Mucosa of stomach (tissue), 1 donor: Measurements from ENCODE around the gene TMEM116.
"Not testable (repeated sequence)": the region's sequence is repeated elsewhere in the genome, so short reads cannot be mapped to it uniquely, and the experiment has no call there.

ENCODE experiments used
- H3K27me3 ChIP-seq: one replicate; pipeline ENCODE4 v1.7.0; 2013; ENCODE audit warnings: mild to moderate bottlenecking, low read length; ENCODE audit not compliant: control insufficient read depth, insufficient read depth
- H3K36me3 ChIP-seq: one replicate; pipeline ENCODE4 v1.7.0; 2013; ENCODE audit warnings: low read length; ENCODE audit not compliant: control insufficient read depth, insufficient read depth
- H3K4me1 ChIP-seq: one replicate; pipeline ENCODE4 v1.7.0; 2013; ENCODE audit warnings: mild to moderate bottlenecking, low read length; ENCODE audit not compliant: control insufficient read depth, insufficient read depth
- H3K4me3 ChIP-seq: one replicate; pipeline ENCODE4 v1.7.0; 2013; ENCODE audit warnings: low read length
- H3K9ac ChIP-seq: one replicate; pipeline ENCODE4 v1.7.0; 2013; ENCODE audit warnings: mild to moderate bottlenecking, low read length, moderate library complexity
- H3K9me3 ChIP-seq: one replicate; pipeline ENCODE4 v1.7.0; 2013; ENCODE audit warnings: mild to moderate bottlenecking, low read length, moderate library complexity; ENCODE audit not compliant: control insufficient read depth
- donor health status: Pancreatic carcinoma.

Gene TMEM116

DNA sequence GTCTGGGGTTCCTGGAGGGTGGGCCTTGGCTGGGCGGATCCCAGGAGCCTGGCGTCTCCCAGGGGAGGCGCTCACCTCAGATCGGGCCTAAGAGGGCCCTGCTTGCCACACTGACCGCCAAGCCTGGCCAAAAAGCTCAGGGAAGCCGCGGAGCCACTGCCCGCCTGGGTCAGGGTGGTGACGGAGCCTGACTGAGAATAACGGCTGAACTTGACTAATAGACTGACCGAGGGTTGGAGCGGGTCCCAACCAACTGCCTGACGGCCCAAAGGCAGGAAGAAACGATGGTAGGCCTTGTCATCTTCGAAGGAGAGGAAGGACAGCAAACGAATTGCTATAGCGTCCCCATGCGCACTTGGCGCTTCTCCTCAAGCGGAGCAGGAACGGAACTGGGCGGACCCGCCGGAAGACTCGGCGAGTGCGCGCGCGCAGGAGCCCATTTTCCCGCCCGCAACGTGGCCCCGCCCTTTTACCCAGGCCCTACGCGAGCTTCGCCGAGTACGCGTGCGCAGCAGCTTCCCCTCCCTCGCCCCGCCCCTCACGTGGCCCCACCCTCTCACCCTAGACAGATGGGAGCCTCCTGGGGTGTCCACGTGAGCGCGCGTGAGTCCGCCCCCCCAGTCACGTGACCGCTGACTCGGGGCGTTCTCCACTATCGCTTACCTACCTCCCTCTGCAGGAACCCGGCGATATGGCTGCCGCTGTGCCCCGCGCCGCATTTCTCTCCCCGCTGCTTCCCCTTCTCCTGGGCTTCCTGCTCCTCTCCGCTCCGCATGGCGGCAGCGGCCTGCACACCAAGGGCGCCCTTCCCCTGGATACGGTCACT is at the start of gene TMEM116, which contains the start of gene ERP29:
Gene TMEM116, minus strand, starts transcription at position 391 of the 826 bp plus-strand sequence. CDS start 7,895 bp downstream, outside the sequence.
Gene ERP29, plus strand, starts transcription at position 652 of the 826 bp plus-strand sequence. Its CDS starts 40 bp downstream, at position 692.
- peak within 1 kb of the TSS; percentile 92 for H3K4me3 ChIP-seq
- no peaks in the 10 kb centered on the region for H3K9me3 ChIP-seq
- H3K4me1 ChIP-seq: peaks cover 17% of the 10 kb centered on the region
- peak within 1 kb of the TSS; percentile 96 for H3K9ac ChIP-seq
- H3K36me3 ChIP-seq: no peaks in the 10 kb centered on the region
- H3K27me3 ChIP-seq: no peaks in the 10 kb centered on the region

DNA sequence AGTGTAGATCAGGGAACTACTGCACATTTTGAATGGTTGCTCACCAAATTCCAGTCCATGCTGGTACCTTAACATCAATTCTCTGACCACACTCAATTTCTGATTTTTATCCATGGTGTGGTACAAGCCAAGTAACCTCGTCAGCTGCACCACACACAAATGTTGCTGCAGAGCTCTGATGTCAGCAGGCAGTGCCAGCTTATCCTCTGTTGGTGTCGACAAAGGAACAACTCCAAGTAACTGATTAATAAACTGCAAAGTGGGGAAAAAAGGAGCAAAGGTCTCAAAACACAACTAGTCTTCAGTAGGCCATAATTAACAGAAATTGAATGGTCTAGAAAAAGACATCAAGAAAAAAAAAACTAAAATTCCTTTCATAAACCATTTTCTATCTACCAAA is 48.2 kb upstream of the TMEM116 start:
- Histone ChIP-seq H3K27me3 (no peaks in the 10 kb centered on the region), H3K36me3 (no peaks in the 10 kb centered on the region), H3K9ac (no peak overlapping the region), H3K9me3 (no peaks in the 10 kb centered on the region), H3K4me1 (no peaks in the 10 kb centered on the region), H3K4me3 (no peak overlapping the region)

DNA sequence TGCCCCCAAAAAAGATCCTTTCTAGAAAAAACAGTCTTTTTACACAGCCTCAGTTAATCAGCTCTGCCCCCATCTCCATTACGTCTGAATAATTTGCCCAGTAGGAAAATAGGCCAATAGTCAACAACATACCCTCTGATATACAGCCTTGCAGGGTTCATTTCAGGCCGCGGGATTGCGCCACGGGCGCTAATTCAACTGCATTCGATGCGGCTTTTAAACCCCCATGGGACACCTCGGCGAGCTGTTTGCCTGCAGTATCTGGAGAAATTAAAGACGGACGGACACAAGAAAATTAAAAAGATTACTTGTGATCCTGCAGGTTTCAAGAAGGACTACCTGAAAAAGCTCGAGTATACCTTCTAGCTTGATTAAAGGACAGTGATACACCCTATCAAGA is 36.4 kb upstream of the TMEM116 start:
- Histone ChIP-seq H3K27me3 (no peaks in the 10 kb centered on the region), H3K4me3 (no peak overlapping the region), H3K36me3 (no peaks in the 10 kb centered on the region), H3K9me3 (no peaks in the 10 kb centered on the region), H3K9ac (no peak overlapping the region), H3K4me1 (no peaks in the 10 kb centered on the region)

DNA sequence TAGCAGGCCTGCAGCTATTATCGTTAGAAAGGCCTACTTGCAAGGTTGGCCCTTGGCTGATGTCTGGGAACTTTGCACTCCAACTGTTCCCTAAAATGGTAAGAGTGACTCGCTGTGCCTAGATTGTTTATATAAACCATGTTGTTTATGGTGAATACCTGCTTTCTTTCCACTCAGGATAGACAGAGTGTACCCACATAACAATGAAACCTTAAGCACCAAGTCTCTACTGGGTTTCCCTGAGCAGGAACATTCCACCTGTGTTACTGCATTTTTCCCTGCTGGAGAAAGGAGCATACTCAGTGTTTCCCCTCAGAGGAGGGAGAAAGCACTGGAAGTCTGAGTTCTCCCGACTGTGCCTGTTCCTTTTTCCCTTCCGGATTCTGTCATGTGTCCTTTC is 33.0 kb upstream of the TMEM116 start:
- no peak overlapping the region for H3K4me3 ChIP-seq
- H3K36me3 ChIP-seq: peaks cover 7% of the 10 kb centered on the region
- H3K9me3 ChIP-seq: no peaks in the 10 kb centered on the region
- no peak overlapping the region for H3K9ac ChIP-seq
- H3K4me1 ChIP-seq: no peaks in the 10 kb centered on the region
- no peaks in the 10 kb centered on the region for H3K27me3 ChIP-seq

DNA sequence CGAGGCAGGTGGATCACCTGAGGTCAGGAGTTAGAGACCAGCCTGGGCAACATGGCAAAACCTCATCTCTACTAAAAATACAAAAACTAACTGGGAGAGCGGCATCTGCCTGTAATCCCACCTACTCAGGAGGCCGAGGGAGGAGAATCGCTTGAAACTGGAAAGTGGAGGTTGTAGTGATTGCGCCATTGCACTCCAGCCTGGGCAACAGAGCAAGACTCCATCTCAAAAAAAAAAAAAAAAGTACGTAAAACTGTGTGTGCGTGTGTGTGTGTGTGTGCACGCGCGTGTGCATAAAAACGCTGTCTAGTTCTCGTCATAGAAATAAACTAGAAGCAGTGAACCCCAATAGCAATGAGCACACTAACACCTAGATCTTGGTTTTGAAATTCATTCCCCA is 23.6 kb upstream of the TMEM116 start:
- not testable (repeated sequence) for H3K36me3 ChIP-seq, H3K9me3 ChIP-seq, H3K4me1 ChIP-seq, H3K27me3 ChIP-seq, H3K4me3 ChIP-seq, H3K9ac ChIP-seq

DNA sequence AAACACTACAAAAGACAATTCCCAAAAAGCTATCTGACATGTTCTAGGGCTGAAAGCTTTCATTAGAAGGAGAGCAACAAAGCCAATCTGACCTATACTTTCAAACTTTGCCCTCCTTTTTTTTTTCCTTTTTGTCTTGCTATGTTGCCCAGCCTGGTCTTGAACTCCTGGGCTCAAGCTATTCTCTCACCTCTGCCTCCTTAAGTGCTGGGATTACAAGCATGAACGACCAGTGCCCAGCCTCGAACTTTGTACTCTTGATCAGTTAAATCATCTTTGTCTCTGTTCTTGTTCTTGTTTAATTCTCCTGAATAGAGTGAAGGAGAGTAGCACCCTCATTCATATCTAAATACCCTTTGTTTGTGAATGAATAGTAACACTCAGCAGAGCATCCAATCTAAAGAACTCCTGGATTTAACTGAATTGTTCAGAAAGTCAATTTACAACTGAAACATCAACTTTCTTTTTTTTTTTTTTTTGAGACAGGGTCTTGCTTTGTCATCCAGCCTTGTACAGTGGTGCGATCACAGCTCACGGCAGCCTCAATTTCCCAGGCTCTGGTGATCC is 22.3 kb upstream of the TMEM116 start:
- H3K4me1 ChIP-seq: no peaks in the 10 kb centered on the region
- no peak overlapping the region for H3K4me3 ChIP-seq
- H3K36me3 ChIP-seq: peaks cover 6% of the 10 kb centered on the region
- no peak overlapping the region for H3K9ac ChIP-seq
- H3K27me3 ChIP-seq: no peaks in the 10 kb centered on the region
- no peaks in the 10 kb centered on the region for H3K9me3 ChIP-seq

DNA sequence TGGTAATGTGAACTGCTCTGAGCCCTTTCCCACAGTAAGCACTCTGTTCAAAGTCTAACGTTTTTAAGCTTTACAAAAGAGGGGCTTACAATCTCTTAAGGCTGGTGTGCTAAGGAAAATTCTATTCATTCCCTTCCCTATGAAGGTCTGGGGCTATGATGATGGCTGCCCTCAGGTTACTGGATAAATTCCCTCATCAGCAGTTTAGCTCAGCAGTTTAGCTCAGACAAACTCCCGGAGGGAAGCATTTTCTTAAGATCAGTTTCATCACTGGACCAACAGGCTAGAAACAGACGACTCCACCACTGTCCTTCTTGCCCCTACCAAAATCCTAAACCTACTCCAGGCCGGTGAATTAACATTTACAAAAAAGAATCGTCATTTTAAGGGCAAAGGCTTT is 19.3 kb upstream of the TMEM116 start:
- Histone ChIP-seq H3K4me3 (no peak overlapping the region), H3K36me3 (peaks cover 6% of the 10 kb centered on the region), H3K4me1 (no peaks in the 10 kb centered on the region), H3K27me3 (no peaks in the 10 kb centered on the region), H3K9ac (no peak overlapping the region), H3K9me3 (no peaks in the 10 kb centered on the region)

DNA sequence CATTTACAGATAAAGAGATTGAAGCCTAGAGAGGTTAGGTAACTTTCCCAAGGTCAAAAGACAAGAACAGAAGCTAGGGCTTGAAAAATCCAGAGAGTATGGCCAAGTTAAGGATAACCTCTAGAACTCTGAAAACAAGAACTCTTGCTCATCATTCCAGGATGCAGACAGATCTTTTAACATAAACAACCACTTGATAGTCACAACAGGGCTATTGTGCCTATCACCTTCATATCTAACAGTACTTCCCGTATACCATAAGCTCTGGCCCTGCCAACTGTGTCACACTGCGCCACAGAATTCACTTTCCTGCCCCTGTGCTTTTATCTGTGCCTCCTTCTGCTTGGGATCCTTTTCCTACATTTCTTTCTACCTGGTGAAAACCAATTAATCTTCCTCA is 18.5 kb upstream of the TMEM116 start:
- H3K27me3 ChIP-seq: no peaks in the 10 kb centered on the region
- H3K9ac ChIP-seq: no peak overlapping the region
- H3K9me3 ChIP-seq: no peaks in the 10 kb centered on the region
- H3K36me3 ChIP-seq: peaks cover 6% of the 10 kb centered on the region
- no peaks in the 10 kb centered on the region for H3K4me1 ChIP-seq
- H3K4me3 ChIP-seq: no peak overlapping the region

DNA sequence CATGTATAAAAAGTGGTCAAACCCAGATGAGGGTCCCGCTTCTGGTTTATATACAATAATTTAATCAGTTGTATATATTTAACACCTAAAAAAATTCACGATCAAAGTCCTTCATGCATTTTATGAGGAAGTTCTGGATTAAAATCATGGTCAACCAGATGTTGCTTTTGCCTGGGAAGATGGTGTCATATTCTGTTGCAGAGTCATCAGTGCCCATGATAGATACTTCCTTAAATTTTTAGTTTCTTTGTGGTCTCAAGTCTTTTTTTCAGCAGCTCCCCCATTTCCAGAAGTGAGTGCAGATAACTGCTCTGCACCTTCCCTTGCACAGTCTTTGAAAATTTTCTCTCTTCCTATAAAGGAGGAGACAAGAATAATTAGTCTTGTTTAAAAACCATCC is 16.3 kb upstream of the TMEM116 start:
- Histone ChIP-seq H3K27me3 (no peaks in the 10 kb centered on the region), H3K9ac (no peak overlapping the region), H3K4me1 (no peaks in the 10 kb centered on the region), H3K4me3 (no peak overlapping the region), H3K9me3 (no peaks in the 10 kb centered on the region), H3K36me3 (peaks cover 6% of the 10 kb centered on the region)

DNA sequence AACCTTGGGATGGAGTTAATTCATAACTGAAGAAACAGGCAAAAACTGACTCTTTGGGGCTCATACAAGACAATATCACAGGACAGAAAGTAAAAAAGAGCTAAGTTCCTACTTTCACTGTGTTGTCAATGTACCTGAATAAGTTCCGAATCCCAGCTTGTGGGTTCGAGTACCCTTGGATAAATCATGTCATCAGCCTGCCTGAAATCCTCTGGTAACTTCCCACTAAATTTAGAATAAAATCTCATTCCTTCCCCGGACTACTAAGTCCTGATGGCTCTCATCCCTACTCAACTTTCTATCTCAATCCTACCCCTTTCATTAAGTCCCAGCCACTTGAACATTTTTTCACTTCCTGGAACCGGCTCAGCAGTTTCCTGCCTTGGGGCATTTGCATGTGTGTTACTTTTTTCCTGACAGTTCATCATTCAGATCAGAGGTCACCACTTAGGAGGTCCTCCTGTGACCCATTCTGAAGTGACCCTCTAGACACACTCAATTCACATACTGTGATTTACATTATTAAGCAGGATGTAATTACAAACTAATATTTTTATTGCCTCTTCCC is 12.9 kb upstream of the TMEM116 start:
- H3K4me1 ChIP-seq: no peaks in the 10 kb centered on the region
- H3K4me3 ChIP-seq: no peak overlapping the region
- H3K36me3 ChIP-seq: peaks cover 4% of the 10 kb centered on the region
- H3K9me3 ChIP-seq: no peaks in the 10 kb centered on the region
- no peak overlapping the region for H3K9ac ChIP-seq
- no peaks in the 10 kb centered on the region for H3K27me3 ChIP-seq

DNA sequence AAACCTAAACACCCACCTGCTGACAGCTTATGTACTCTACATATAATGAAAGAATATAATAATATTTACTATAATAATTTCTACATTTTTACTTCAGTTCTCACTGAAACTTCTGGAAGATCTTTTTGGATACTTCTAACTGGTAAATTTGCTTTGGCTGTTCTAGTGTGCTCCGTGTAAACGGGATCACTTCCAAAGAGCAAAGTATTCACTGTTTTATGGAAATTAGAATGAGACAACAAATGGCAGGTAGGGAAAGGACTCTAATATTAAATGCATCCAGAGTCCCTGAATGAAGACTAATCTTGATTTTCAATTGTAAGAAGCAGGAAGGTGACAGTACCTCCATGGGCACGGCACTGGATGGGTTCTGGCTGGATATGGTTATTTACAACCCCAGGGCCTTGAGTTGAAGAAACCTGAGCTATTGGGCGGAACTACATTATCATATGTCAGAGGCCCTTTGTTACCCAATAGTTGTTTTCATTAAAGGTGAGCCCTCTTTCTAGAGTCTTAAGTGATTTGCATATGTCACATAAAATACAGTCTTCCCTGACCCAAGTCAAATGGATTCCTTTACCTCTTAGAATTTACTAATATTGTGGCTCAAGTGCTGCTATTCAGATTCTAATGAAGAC is 10.9 kb upstream of the TMEM116 start:
- no peaks in the 10 kb centered on the region for H3K27me3 ChIP-seq
- H3K9ac ChIP-seq: no peak overlapping the region
- H3K4me3 ChIP-seq: no peak overlapping the region
- no peaks in the 10 kb centered on the region for H3K4me1 ChIP-seq
- peaks cover 4% of the 10 kb centered on the region for H3K36me3 ChIP-seq
- H3K9me3 ChIP-seq: no peaks in the 10 kb centered on the region
